Dendritic cell treated with granulocyte-macrophage colony-stimulating factor and Interleukin-4, amounts not matched to agents 40 ng/mL and 50 ng/mL, for 4 days (primary cell): Measurements from ENCODE around the gene MAML2.
"Not testable (repeated sequence)": the region's sequence is repeated elsewhere in the genome, so short reads cannot be mapped to it uniquely, and the experiment has no call there.

Source experiments
- H3K27ac Mint-ChIP-seq: one replicate; pipeline ENCODE4 v1.8.0; 2022; ENCODE audit warnings: mild to moderate bottlenecking, mixed read lengths
- H3K27me3 Mint-ChIP-seq: one replicate; pipeline ENCODE4 v1.8.0; 2022; ENCODE audit warnings: mild to moderate bottlenecking, mixed read lengths
- H3K36me3 Mint-ChIP-seq: one replicate; pipeline ENCODE4 v1.8.0; 2022; ENCODE audit warnings: low read depth, mixed read lengths
- H3K4me1 Mint-ChIP-seq: one replicate; pipeline ENCODE4 v1.8.0; 2022; ENCODE audit warnings: low read depth, mixed read lengths
- H3K4me3 Mint-ChIP-seq: one replicate; pipeline ENCODE4 v1.8.0; 2022; ENCODE audit warnings: mild to moderate bottlenecking, moderate library complexity, mixed read lengths
- H3K9me3 Mint-ChIP-seq: one replicate; pipeline ENCODE4 v1.8.0; 2022; ENCODE audit warnings: mixed read lengths
- intact Hi-C: fragments of 100-400 bp; cut with micrococcal nuclease; formaldehyde crosslinking; loops from one replicate; pipeline ENCODE4 v1.15.0; 2022

MAML2 gene

GRCh38 chr11:96196181-96196662 is 146.8 kb downstream of the MAML2 start:
- H3K4me3 Mint-ChIP-seq: no peak overlapping the region
- H3K27ac Mint-ChIP-seq: no peak overlapping the region
- peaks cover 51% of the 10 kb centered on the region for H3K27me3 Mint-ChIP-seq
- no peaks in the 10 kb centered on the region for H3K36me3 Mint-ChIP-seq
- no peaks in the 10 kb centered on the region for H3K9me3 Mint-ChIP-seq
- peaks cover 38% of the 10 kb centered on the region for H3K4me1 Mint-ChIP-seq
- intact Hi-C loops: no loop called here

DNA sequence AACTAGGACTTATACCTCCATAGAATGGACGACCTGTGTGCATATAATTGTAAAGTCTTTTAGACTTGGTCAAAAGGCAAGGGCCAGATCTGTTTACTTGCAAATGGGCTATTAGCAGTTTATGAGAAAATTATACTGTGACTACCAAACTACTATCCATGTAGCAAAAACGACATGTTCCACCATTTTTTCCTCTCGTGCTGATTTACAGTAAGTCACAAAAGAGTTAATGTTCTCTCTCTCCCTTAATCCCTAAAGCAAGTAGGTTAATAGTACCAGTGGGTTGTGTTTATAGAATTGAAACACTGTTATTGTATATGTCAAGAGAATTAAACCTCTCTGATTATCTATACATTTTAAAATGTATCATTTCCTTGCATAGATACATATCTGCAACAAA is 147.3 kb downstream of the MAML2 start:
- intact Hi-C loops: no loop called here
- Mint-ChIP-seq H3K27ac (no peak overlapping the region), H3K27me3 (peaks cover 52% of the 10 kb centered on the region), H3K9me3 (no peaks in the 10 kb centered on the region), H3K4me3 (no peak overlapping the region), H3K4me1 (peaks cover 41% of the 10 kb centered on the region), H3K36me3 (no peaks in the 10 kb centered on the region)

GRCh38 chr11:96194581-96195374 is 148.2 kb downstream of the MAML2 start:
- Mint-ChIP-seq H3K27me3 (peaks cover 54% of the 10 kb centered on the region), H3K4me3 (no peak overlapping the region), H3K27ac (no peak overlapping the region), H3K36me3 (no peaks in the 10 kb centered on the region), H3K4me1 (peaks cover 49% of the 10 kb centered on the region), H3K9me3 (no peaks in the 10 kb centered on the region)
- intact Hi-C loops: no loop called here

GRCh38 chr11:96193745-96194443 is 149.1 kb downstream of the MAML2 start:
- H3K9me3 Mint-ChIP-seq: no peaks in the 10 kb centered on the region
- no peaks in the 10 kb centered on the region for H3K36me3 Mint-ChIP-seq
- intact Hi-C loops: no loop called here
- no peak overlapping the region for H3K4me3 Mint-ChIP-seq
- peaks cover 50% of the 10 kb centered on the region for H3K4me1 Mint-ChIP-seq
- peaks cover 50% of the 10 kb centered on the region for H3K27me3 Mint-ChIP-seq
- no peak overlapping the region for H3K27ac Mint-ChIP-seq

DNA sequence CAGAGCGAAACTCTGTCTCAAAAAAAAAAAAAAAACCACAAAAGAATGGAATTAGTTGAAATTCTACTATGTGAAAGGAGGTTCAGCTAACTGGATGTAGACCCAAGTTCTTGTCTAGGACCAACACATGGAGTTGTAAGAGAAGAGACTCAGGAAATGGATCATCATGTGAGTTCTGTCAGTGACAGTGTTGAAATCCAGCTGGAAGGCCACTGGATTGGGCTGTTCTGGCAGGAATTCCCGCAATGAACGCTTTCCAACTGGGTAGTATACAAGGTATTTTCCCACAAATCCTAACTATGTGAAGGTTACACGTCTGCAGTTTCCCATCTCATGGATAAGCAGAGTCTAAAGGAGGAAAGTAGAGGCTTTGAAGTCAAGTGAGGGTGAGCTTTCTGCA is 151.2 kb downstream of the MAML2 start:
- Mint-ChIP-seq H3K9me3 (no peaks in the 10 kb centered on the region), H3K4me1 (peaks cover 41% of the 10 kb centered on the region), H3K27me3 (peaks cover 58% of the 10 kb centered on the region), H3K36me3 (no peaks in the 10 kb centered on the region), H3K27ac (no peak overlapping the region), H3K4me3 (no peak overlapping the region)
- intact Hi-C loops: no loop called here

GRCh38 chr11:96189351-96189750 is 153.6 kb downstream of the MAML2 start:
- Mint-ChIP-seq H3K4me3 (no peak overlapping the region), H3K27me3 (peaks cover 61% of the 10 kb centered on the region), H3K4me1 (peaks cover 39% of the 10 kb centered on the region), H3K9me3 (no peaks in the 10 kb centered on the region), H3K27ac (no peak overlapping the region), H3K36me3 (no peaks in the 10 kb centered on the region)
- intact Hi-C loops: no loop called here

- no peak overlapping the region for H3K4me3 Mint-ChIP-seq
- intact Hi-C loops: no loop called here
- no peaks in the 10 kb centered on the region for H3K36me3 Mint-ChIP-seq
- H3K9me3 Mint-ChIP-seq: no peaks in the 10 kb centered on the region
- H3K4me1 Mint-ChIP-seq: peaks cover 30% of the 10 kb centered on the region
- H3K27ac Mint-ChIP-seq: no peak overlapping the region
- peaks cover 68% of the 10 kb centered on the region for H3K27me3 Mint-ChIP-seq
These were observed 154.6 kb downstream of the MAML2 start for GRCh38 chr11:96188243-96189006.

GRCh38 chr11:96187822-96188221 is 155.2 kb downstream of the MAML2 start:
- Mint-ChIP-seq H3K4me1 (peaks cover 29% of the 10 kb centered on the region), H3K9me3 (no peaks in the 10 kb centered on the region), H3K36me3 (no peaks in the 10 kb centered on the region), H3K27me3 (peaks cover 71% of the 10 kb centered on the region), H3K27ac (no peak overlapping the region), H3K4me3 (no peak overlapping the region)
- intact Hi-C loops: no loop called here

DNA sequence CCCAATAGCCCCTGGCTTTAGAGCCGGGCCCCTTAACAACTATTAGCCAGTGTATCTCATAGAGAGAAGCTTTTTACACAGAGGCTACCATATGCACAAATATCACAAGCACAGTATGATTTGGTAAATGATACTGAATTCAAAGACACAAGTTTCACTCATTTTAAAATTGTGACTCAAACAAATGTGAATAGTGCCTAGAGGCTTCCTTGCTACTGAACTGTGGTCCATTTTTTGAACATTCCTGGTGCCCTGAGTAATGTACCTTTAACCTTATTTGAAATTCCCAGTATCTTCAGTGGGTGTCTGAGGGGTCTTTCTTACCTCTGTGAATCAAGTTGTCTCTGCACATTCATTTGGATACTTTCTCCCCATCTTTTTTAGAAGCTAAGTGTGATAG is 156.2 kb downstream of the MAML2 start:
- H3K27me3 Mint-ChIP-seq: peaks cover 64% of the 10 kb centered on the region
- H3K4me3 Mint-ChIP-seq: no peak overlapping the region
- intact Hi-C loops: no loop called here
- H3K9me3 Mint-ChIP-seq: no peaks in the 10 kb centered on the region
- no peaks in the 10 kb centered on the region for H3K36me3 Mint-ChIP-seq
- peaks cover 29% of the 10 kb centered on the region for H3K4me1 Mint-ChIP-seq
- no peak overlapping the region for H3K27ac Mint-ChIP-seq

GRCh38 chr11:96185220-96185768 is 157.7 kb downstream of the MAML2 start:
- Mint-ChIP-seq H3K27me3 (peaks cover 64% of the 10 kb centered on the region), H3K36me3 (no peaks in the 10 kb centered on the region), H3K27ac (no peak overlapping the region), H3K4me1 (peaks cover 23% of the 10 kb centered on the region), H3K9me3 (no peaks in the 10 kb centered on the region), H3K4me3 (no peak overlapping the region)
- intact Hi-C loops: no loop called here

- H3K4me3 Mint-ChIP-seq, H3K36me3 Mint-ChIP-seq, intact Hi-C loops, H3K27ac Mint-ChIP-seq, H3K9me3 Mint-ChIP-seq: not testable (repeated sequence)
- peaks cover 14% of the 10 kb centered on the region for H3K4me1 Mint-ChIP-seq
- H3K27me3 Mint-ChIP-seq: peaks cover 58% of the 10 kb centered on the region
These were observed 162.1 kb downstream of the MAML2 start for GRCh38 chr11:96180937-96181336.

GRCh38 chr11:96180341-96180740 is 162.7 kb downstream of the MAML2 start:
- no peaks in the 10 kb centered on the region for H3K9me3 Mint-ChIP-seq
- peaks cover 53% of the 10 kb centered on the region for H3K27me3 Mint-ChIP-seq
- H3K4me1 Mint-ChIP-seq: peaks cover 14% of the 10 kb centered on the region
- no peak overlapping the region for H3K4me3 Mint-ChIP-seq
- no peak overlapping the region for H3K27ac Mint-ChIP-seq
- intact Hi-C loops: no loop called here
- H3K36me3 Mint-ChIP-seq: peaks cover 6% of the 10 kb centered on the region

GRCh38 chr11:96179905-96180304 is 163.1 kb downstream of the MAML2 start:
- Mint-ChIP-seq H3K36me3 (peaks cover 6% of the 10 kb centered on the region), H3K9me3 (no peaks in the 10 kb centered on the region), H3K4me3 (no peak overlapping the region), H3K4me1 (peaks cover 14% of the 10 kb centered on the region), H3K27ac (no peak overlapping the region), H3K27me3 (peaks cover 50% of the 10 kb centered on the region)
- intact Hi-C loops: no loop called here

GRCh38 chr11:96178887-96179279 is 164.1 kb downstream of the MAML2 start:
- H3K9me3 Mint-ChIP-seq: no peaks in the 10 kb centered on the region
- no peak overlapping the region for H3K4me3 Mint-ChIP-seq
- H3K36me3 Mint-ChIP-seq: peaks cover 6% of the 10 kb centered on the region
- H3K27ac Mint-ChIP-seq: no peak overlapping the region
- H3K4me1 Mint-ChIP-seq: peaks cover 15% of the 10 kb centered on the region
- intact Hi-C loops: no loop called here
- peaks cover 44% of the 10 kb centered on the region for H3K27me3 Mint-ChIP-seq
